ENCODE measurements around the gene FAM187B. TPM values are rescaled to one million over a fixed set of nuclear protein-coding genes. Genes with fewer than 3 reads are reported as not detected.
"Not testable (repeated sequence)": the region's sequence is repeated elsewhere in the genome, so short reads cannot be mapped to it uniquely, and the experiment has no call there.

The FAM187B gene
- total RNA-seq, 1 donor from 2014 or later = not detected

- no peak for DNase-seq (ENCODE audit: low read depth, low spot score)
Measured at GRCh38 chr19:35236638-35237400, 8.3 kb upstream of the FAM187B start.

GRCh38 chr19:35232912-35233311 is 4.4 kb upstream of the FAM187B start:
- DNase-seq (ENCODE audit: low read depth, low spot score) = no peak

- no peak for DNase-seq (ENCODE audit: low read depth, low spot score)
Measured at GRCh38 chr19:35231956-35232645, 3.6 kb upstream of the FAM187B start.

- no peak for DNase-seq (ENCODE audit: low read depth, low spot score)
Measured at GRCh38 chr19:35229601-35230000, 1.1 kb upstream of the FAM187B start.

GRCh38 chr19:35226748-35227147 is 1.8 kb downstream of the FAM187B start:
- no peak for DNase-seq (ENCODE audit: low read depth, low spot score)

GRCh38 chr19:35225951-35226350 is 2.6 kb downstream of the FAM187B start:
- DNase-seq (ENCODE audit: low read depth, low spot score) = no peak

- DNase-seq (ENCODE audit: low read depth, low spot score) = no peak
Measured at GRCh38 chr19:35224681-35225571, 3.6 kb downstream of the FAM187B start.

GRCh38 chr19:35223862-35224505 is 4.6 kb downstream of the FAM187B start:
- DNase-seq (ENCODE audit: low read depth, low spot score) = no peak

- no peak for DNase-seq (ENCODE audit: low read depth, low spot score)
Measured at GRCh38 chr19:35223084-35223790, 5.3 kb downstream of the FAM187B start.

GRCh38 chr19:35222373-35223015 is 6.0 kb downstream of the FAM187B start:
- DNase-seq (ENCODE audit: low read depth, low spot score) = no peak

- DNase-seq (ENCODE audit: low read depth, low spot score) = not testable (repeated sequence)
Measured at GRCh38 chr19:35220973-35221590, 7.5 kb downstream of the FAM187B start.

GRCh38 chr19:35220315-35220921 is 8.1 kb downstream of the FAM187B start:
- no peak for DNase-seq (ENCODE audit: low read depth, low spot score)

- DNase-seq (ENCODE audit: low read depth, low spot score) = no peak
Measured at GRCh38 chr19:35219008-35219407, 9.5 kb downstream of the FAM187B start.

- no peak for DNase-seq (ENCODE audit: low read depth, low spot score)
Measured at GRCh38 chr19:35217649-35217990, 10.9 kb downstream of the FAM187B start.

GRCh38 chr19:35216833-35217648 is 11.5 kb downstream of the FAM187B start:
- DNase-seq (ENCODE audit: low read depth, low spot score) = no peak

GRCh38 chr19:35216016-35216832 is 12.3 kb downstream of the FAM187B start:
- no peak for DNase-seq (ENCODE audit: low read depth, low spot score)

GRCh38 chr19:35214766-35215422 is 13.6 kb downstream of the FAM187B start:
- DNase-seq (ENCODE audit: low read depth, low spot score) = no peak

All from pulmonary artery endothelial cell (primary cell).